Natural killer cell treated with Interleukin-12 subunit alpha and Interleukin-12 subunit beta and Interleukin-15 and Interleukin-18, amount 100 ng/mL, for 72 hours (primary cell): Measurements from ENCODE around the gene TMIGD1. TPM values are rescaled to one million over a fixed set of nuclear protein-coding genes. Genes with fewer than 3 reads are reported as not detected.

ENCODE experiments used
- ATAC-seq, 2 donors: fragments of 150-1000 bp; cut with Tn5 transposase in 1 of 2; sonication (Bioruptor Pico), chemical (Tn5 transposase) in 1 of 2; 2 replicates each; pipeline ENCODE4 v1.10.0; 2021
- DNase-seq: peaks from one replicate; pipeline ENCODE4 v3.0.0; 2022; ENCODE audit warnings: low spot score
- H3K27ac Mint-ChIP-seq, 2 donors: 1 replicate in 1 of 2; 2 replicates in 1 of 2; pipeline ENCODE4 v1.8.0; 2022; ENCODE audit warnings: mixed read lengths in 2 of 2, mild to moderate bottlenecking in 1 of 2, moderate library complexity in 1 of 2
- H3K27me3 Mint-ChIP-seq, 2 donors: 1 replicate in 1 of 2; 2 replicates in 1 of 2; pipeline ENCODE4 v1.8.0; 2022; ENCODE audit warnings: mixed read lengths in 2 of 2
- H3K36me3 Mint-ChIP-seq: one replicate; pipeline ENCODE4 v1.8.0; 2022; ENCODE audit warnings: mixed read lengths
- H3K4me1 Mint-ChIP-seq, 2 donors: 1 replicate in 1 of 2; 2 replicates in 1 of 2; pipeline ENCODE4 v1.8.0; 2022; ENCODE audit warnings: low read depth in 2 of 2, mixed read lengths in 2 of 2, mild to moderate bottlenecking in 1 of 2
- H3K4me3 Mint-ChIP-seq: one replicate; pipeline ENCODE4 v1.8.0; 2022; ENCODE audit warnings: mixed read lengths
- H3K9me3 Mint-ChIP-seq: 2 replicates; pipeline ENCODE4 v1.8.0; 2022; ENCODE audit warnings: mixed read lengths
- total RNA-seq, 2 donors: library from RNA; stranded (reverse); gene quantifications; one replicate each; pipeline ENCODE4 v1.2.3, GENCODE V29; 2022

TMIGD1 gene
- not detected for total RNA-seq

- Mint-ChIP-seq H3K36me3 (no peaks in the 10 kb centered on the region), H3K27me3 (no peaks in the 10 kb centered on the region), H3K27ac (peak within 1 kb of the TSS; percentile 69 to 75), H3K9me3 (peaks cover 2% of the 10 kb centered on the region), H3K4me3 (peak within 1 kb of the TSS; percentile 72), H3K4me1 (peaks cover 26 to 36% of the 10 kb centered on the region in 2 donors)
- ATAC-seq (no peak), DNase-seq (no peak)
Measured at GRCh38 chr17:30333503-30334360, at the start of gene TMIGD1. TMIGD1 (minus strand) TSS chr17:30334057; CDS start chr17:30332133, 1,924 bp downstream.

- ATAC-seq (no peak), DNase-seq (no peak)
- H3K4me3 Mint-ChIP-seq = peak overlapping the region; percentile 92
- H3K9me3 Mint-ChIP-seq = no peaks in the 10 kb centered on the region
- H3K36me3 Mint-ChIP-seq = peaks cover 18% of the 10 kb centered on the region
- H3K27ac Mint-ChIP-seq = peak overlapping the region in 1 of 2 donors; percentile 26
- H3K4me1 Mint-ChIP-seq = peaks cover 46 to 59% of the 10 kb centered on the region in 2 donors
- no peaks in the 10 kb centered on the region for H3K27me3 Mint-ChIP-seq
Measured at GRCh38 chr17:30382345-30382744, 48.5 kb upstream of the TMIGD1 start.

GRCh38 chr17:30381340-30381659 lies 47.4 kb upstream of the TMIGD1 start:
- peak in 1 of 2 donors; percentile 39 for ATAC-seq
- peak overlapping the region; percentile 77 to 93 for H3K27ac Mint-ChIP-seq
- no peaks in the 10 kb centered on the region for H3K9me3 Mint-ChIP-seq
- DNase-seq = no peak
- peak overlapping the region; percentile 92 for H3K4me3 Mint-ChIP-seq
- H3K4me1 Mint-ChIP-seq = peaks cover 55 to 69% of the 10 kb centered on the region in 2 donors
- peaks cover 18% of the 10 kb centered on the region for H3K36me3 Mint-ChIP-seq
- no peaks in the 10 kb centered on the region for H3K27me3 Mint-ChIP-seq

- no peaks in the 10 kb centered on the region for H3K9me3 Mint-ChIP-seq
- no peaks in the 10 kb centered on the region for H3K27me3 Mint-ChIP-seq
- ATAC-seq (no peak), DNase-seq (no peak)
- peak overlapping the region; percentile 77 to 93 for H3K27ac Mint-ChIP-seq
- peaks cover 56 to 69% of the 10 kb centered on the region in 2 donors for H3K4me1 Mint-ChIP-seq
- H3K4me3 Mint-ChIP-seq = peak overlapping the region; percentile 92
- H3K36me3 Mint-ChIP-seq = peaks cover 17% of the 10 kb centered on the region
Measured at GRCh38 chr17:30380643-30381339, 46.9 kb upstream of the TMIGD1 start.

- peak overlapping the region; percentile 77 to 93 for H3K27ac Mint-ChIP-seq
- peaks cover 52 to 69% of the 10 kb centered on the region in 2 donors for H3K4me1 Mint-ChIP-seq
- H3K36me3 Mint-ChIP-seq = peaks cover 9% of the 10 kb centered on the region
- peaks cover 0 to 1% of the 10 kb centered on the region in 2 donors for H3K27me3 Mint-ChIP-seq
- peak overlapping the region; percentile 92 for H3K4me3 Mint-ChIP-seq
- no peaks in the 10 kb centered on the region for H3K9me3 Mint-ChIP-seq
- DNase-seq = peak; percentile 77
- peak; percentile 56 to 73 for ATAC-seq
Measured at GRCh38 chr17:30379903-30380381, 46.1 kb upstream of the TMIGD1 start.

GRCh38 chr17:30379303-30379902 lies 45.5 kb upstream of the TMIGD1 start:
- peak; percentile 65 for DNase-seq
- H3K4me1 Mint-ChIP-seq = peaks cover 54 to 71% of the 10 kb centered on the region in 2 donors
- peak overlapping the region; percentile 92 for H3K4me3 Mint-ChIP-seq
- H3K27ac Mint-ChIP-seq = peak overlapping the region; percentile 77 to 93
- H3K9me3 Mint-ChIP-seq = no peaks in the 10 kb centered on the region
- ATAC-seq = peak; percentile 29 to 33
- peaks cover 6% of the 10 kb centered on the region for H3K36me3 Mint-ChIP-seq
- H3K27me3 Mint-ChIP-seq = peaks cover 0 to 6% of the 10 kb centered on the region in 2 donors

- peaks cover 6% of the 10 kb centered on the region for H3K36me3 Mint-ChIP-seq
- H3K27me3 Mint-ChIP-seq = peaks cover 2 to 7% of the 10 kb centered on the region in 2 donors
- DNase-seq (peak; percentile 98), ATAC-seq (peak; percentile 91 to 95)
- peak within 1 kb of the TSS; percentile 97 for H3K4me3 Mint-ChIP-seq
- peaks cover 56 to 67% of the 10 kb centered on the region in 2 donors for H3K4me1 Mint-ChIP-seq
- H3K27ac Mint-ChIP-seq = peak within 1 kb of the TSS; percentile 90 to 96
- H3K9me3 Mint-ChIP-seq = no peaks in the 10 kb centered on the region
Measured at GRCh38 chr17:30378825-30379302, 45.0 kb upstream of the TMIGD1 start, which contains the start of gene CPD. CPD (plus strand) TSS chr17:30378927; CDS start chr17:30378981, 54 bp downstream.

- DNase-seq = peak; percentile 84
- peaks cover 6% of the 10 kb centered on the region for H3K36me3 Mint-ChIP-seq
- peak overlapping the region; percentile 90 to 96 for H3K27ac Mint-ChIP-seq
- H3K4me3 Mint-ChIP-seq = peak overlapping the region; percentile 97
- H3K9me3 Mint-ChIP-seq = no peaks in the 10 kb centered on the region
- H3K4me1 Mint-ChIP-seq = peaks cover 55 to 65% of the 10 kb centered on the region in 2 donors
- H3K27me3 Mint-ChIP-seq = peaks cover 2 to 7% of the 10 kb centered on the region in 2 donors
- ATAC-seq = peak; percentile 63 to 73
Measured at GRCh38 chr17:30378241-30378824, 44.5 kb upstream of the TMIGD1 start.

- H3K9me3 Mint-ChIP-seq = no peaks in the 10 kb centered on the region
- ATAC-seq (no peak), DNase-seq (no peak)
- H3K36me3 Mint-ChIP-seq = peaks cover 6% of the 10 kb centered on the region
- H3K27ac Mint-ChIP-seq = peak overlapping the region; percentile 90 to 96
- H3K4me3 Mint-ChIP-seq = peak overlapping the region; percentile 97
- peaks cover 55 to 65% of the 10 kb centered on the region in 2 donors for H3K4me1 Mint-ChIP-seq
- H3K27me3 Mint-ChIP-seq = peaks cover 2 to 7% of the 10 kb centered on the region in 2 donors
Measured at GRCh38 chr17:30377574-30378240, 43.9 kb upstream of the TMIGD1 start.

- no peak for ATAC-seq
- H3K27ac Mint-ChIP-seq = peak overlapping the region; percentile 90 to 96
- no peak for DNase-seq
- no peaks in the 10 kb centered on the region for H3K9me3 Mint-ChIP-seq
- peaks cover 58 to 63% of the 10 kb centered on the region in 2 donors for H3K4me1 Mint-ChIP-seq
- H3K4me3 Mint-ChIP-seq = peak overlapping the region; percentile 97
- peaks cover 2 to 7% of the 10 kb centered on the region in 2 donors for H3K27me3 Mint-ChIP-seq
- H3K36me3 Mint-ChIP-seq = peaks cover 6% of the 10 kb centered on the region
Measured at GRCh38 chr17:30376621-30377452, 43.0 kb upstream of the TMIGD1 start.

GRCh38 chr17:30375661-30376060 lies 41.8 kb upstream of the TMIGD1 start:
- ATAC-seq (no peak), DNase-seq (no peak)
- Mint-ChIP-seq H3K27ac (peak overlapping the region in 1 of 2 donors; percentile 65), H3K36me3 (peaks cover 6% of the 10 kb centered on the region), H3K9me3 (no peaks in the 10 kb centered on the region), H3K4me1 (peaks cover 55 to 58% of the 10 kb centered on the region in 2 donors), H3K27me3 (peaks cover 2 to 7% of the 10 kb centered on the region in 2 donors), H3K4me3 (no peak overlapping the region)

GRCh38 chr17:30372755-30373154 lies 38.9 kb upstream of the TMIGD1 start:
- H3K27me3 Mint-ChIP-seq = peaks cover 2 to 7% of the 10 kb centered on the region in 2 donors
- no peaks in the 10 kb centered on the region for H3K9me3 Mint-ChIP-seq
- H3K4me1 Mint-ChIP-seq = peaks cover 47 to 48% of the 10 kb centered on the region in 2 donors
- no peaks in the 10 kb centered on the region for H3K36me3 Mint-ChIP-seq
- ATAC-seq (peak; percentile 83 to 84), DNase-seq (no peak)
- no peak overlapping the region for H3K4me3 Mint-ChIP-seq
- H3K27ac Mint-ChIP-seq = peak overlapping the region in 1 of 2 donors; percentile 13
